PFSK-1 (cell line): ENCODE data around the gene CCSER1.

ENCODE experiments used
- POLR2AphosphoS5 ChIP-seq: IDR thresholded peaks from 2 replicates; pipeline ENCODE4 v1.6.1; 2012; ENCODE audit warnings: low read depth, mild to moderate bottlenecking, control low read depth, low read length, moderate library complexity
- SIN3A ChIP-seq: IDR thresholded peaks from 2 replicates; pipeline ENCODE4 v1.6.1; 2012; ENCODE audit warnings: mild to moderate bottlenecking, low read length, moderate library complexity, borderline replicate concordance; ENCODE audit not compliant: insufficient read depth
- TAF1 ChIP-seq: IDR thresholded peaks from 2 replicates; pipeline ENCODE4 v1.6.1; 2012; ENCODE audit warnings: low read length, control low read depth, borderline replicate concordance; ENCODE audit not compliant: insufficient read depth
- TF ChIP-seq, protein P1 (sequence below), 2 experiments: IDR thresholded peaks; 2 replicates each; pipeline versions ENCODE4 v1.6.1 to v1.8.0; 2011 to 2012; ENCODE audit warnings: low read depth in 2 of 2, low read length in 2 of 2, control low read depth in 1 of 2, inconsistent platforms in 1 of 2, mild to moderate bottlenecking in 1 of 2, moderate library complexity in 1 of 2; ENCODE audit not compliant: insufficient read depth in 1 of 2

DNA sequence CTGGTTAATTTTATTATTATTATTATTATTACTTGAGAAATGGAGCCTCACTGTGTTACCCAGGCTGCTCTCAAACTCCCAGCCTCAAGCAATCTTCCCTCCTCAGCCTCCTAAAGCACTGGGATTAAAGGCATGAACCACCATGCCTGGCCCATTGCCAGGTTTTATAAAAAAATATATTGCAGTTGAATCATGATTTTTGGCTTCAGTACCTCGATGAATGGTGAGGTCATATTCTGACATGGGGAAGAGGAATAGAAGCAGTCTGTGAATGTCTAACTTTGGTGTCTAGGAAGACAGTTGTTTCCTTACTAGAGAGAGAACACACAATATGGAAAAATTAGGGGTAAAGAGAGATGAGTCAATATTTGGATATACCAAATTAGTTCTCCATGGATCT lies 32.0 kb downstream of the CCSER1 start:
- TF ChIP-seq SIN3A (no peak), POLR2AphosphoS5 (no peak), TAF1 (no peak)
- TF ChIP-seq, protein P1, sequence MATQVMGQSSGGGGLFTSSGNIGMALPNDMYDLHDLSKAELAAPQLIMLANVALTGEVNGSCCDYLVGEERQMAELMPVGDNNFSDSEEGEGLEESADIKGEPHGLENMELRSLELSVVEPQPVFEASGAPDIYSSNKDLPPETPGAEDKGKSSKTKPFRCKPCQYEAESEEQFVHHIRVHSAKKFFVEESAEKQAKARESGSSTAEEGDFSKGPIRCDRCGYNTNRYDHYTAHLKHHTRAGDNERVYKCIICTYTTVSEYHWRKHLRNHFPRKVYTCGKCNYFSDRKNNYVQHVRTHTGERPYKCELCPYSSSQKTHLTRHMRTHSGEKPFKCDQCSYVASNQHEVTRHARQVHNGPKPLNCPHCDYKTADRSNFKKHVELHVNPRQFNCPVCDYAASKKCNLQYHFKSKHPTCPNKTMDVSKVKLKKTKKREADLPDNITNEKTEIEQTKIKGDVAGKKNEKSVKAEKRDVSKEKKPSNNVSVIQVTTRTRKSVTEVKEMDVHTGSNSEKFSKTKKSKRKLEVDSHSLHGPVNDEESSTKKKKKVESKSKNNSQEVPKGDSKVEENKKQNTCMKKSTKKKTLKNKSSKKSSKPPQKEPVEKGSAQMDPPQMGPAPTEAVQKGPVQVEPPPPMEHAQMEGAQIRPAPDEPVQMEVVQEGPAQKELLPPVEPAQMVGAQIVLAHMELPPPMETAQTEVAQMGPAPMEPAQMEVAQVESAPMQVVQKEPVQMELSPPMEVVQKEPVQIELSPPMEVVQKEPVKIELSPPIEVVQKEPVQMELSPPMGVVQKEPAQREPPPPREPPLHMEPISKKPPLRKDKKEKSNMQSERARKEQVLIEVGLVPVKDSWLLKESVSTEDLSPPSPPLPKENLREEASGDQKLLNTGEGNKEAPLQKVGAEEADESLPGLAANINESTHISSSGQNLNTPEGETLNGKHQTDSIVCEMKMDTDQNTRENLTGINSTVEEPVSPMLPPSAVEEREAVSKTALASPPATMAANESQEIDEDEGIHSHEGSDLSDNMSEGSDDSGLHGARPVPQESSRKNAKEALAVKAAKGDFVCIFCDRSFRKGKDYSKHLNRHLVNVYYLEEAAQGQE (IDR thresholded peaks at IDR 0.05; ENCODE audit: insufficient read depth in 1 of 2, low read depth in 2 of 2, low read length in 2 of 2) = no peak
